ENCODE results near the gene TMEM190. TPM values are rescaled to one million over a fixed set of nuclear protein-coding genes. Genes with fewer than 3 reads are reported as not detected.

The TMEM190 gene
- total RNA-seq, 1 experiment from 2014 or later: not detected

DNA sequence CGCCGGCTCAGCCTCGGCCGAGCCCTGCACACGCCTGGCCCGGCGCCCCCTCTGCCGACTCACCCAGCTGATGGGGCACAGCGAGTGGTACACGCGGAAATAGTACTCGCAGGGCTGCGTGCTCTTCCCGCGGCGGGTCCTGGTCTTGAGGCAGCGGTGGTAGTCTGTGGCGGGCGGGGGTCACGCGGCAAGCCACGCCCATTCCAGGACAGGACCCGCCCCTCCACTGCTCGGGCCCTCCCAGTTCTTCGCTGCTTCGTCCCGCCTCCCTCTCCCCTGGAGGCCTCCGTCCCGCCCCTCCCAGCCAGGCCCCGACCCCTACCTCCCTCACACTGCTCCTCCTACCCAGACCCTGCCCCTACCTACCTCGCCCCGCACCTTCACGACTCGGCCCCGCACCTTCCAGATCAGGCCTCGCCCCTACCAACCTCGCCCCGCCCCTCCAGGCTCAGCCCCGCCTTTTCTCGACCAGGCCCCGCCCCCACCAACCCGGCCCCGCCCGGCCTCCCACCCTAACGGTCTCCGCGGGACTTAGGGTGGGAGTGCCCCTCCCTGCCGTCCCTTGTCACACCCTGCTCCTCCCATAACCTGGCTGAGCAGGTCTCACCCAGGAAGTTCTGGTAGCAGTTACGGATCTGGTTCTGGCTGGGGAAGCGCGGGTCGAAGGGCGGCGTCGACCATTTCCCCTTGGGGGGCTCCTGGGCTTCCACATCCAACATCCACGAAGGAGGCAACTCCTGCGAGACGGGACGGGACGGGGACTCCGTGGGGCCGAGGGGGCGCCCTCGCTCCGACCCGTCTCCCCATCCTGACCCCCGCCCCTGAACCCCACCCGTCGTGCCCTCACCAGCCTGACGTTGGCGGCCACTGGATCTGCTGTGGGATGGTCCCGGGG, 22.6 kb upstream of the TMEM190 start:
- Histone ChIP-seq H3K79me2 (ENCODE audit: insufficient read depth, low read length) (no peaks in the 10 kb centered on the region), H3K27ac (ENCODE audit: low read depth, low read length) (peak overlapping the region; percentile 36; the same call in 1 of the 2 replicates), H3K9me3 (ENCODE audit: control insufficient read depth in 1 of 2, insufficient read depth in 1 of 2, low read depth in 1 of 2, low read length in 2 of 2) (no peaks in the 10 kb centered on the region), H2AFZ (ENCODE audit: low read depth, low read length, poor library complexity, severe bottlenecking) (peak overlapping the region; percentile 61), H4K20me1 (ENCODE audit: insufficient read depth) (no peaks in the 10 kb centered on the region), H3K4me3 (replicated peaks in 1 of 2; ENCODE audit: low read depth in 1 of 2, low read length in 2 of 2) (peak overlapping the region; percentile 46 to 61), H3K9ac (ENCODE audit: low read length) (peak overlapping the region; percentile 59), H3K4me1 (ENCODE audit: control insufficient read depth in 1 of 2, insufficient read depth in 2 of 2, low read length in 2 of 2) (peaks cover 2 to 42% of the 10 kb centered on the region in 2 experiments; a peak in 3 of 4 replicates), H3K27me3 (ENCODE audit: insufficient read depth, low read length) (no peaks in the 10 kb centered on the region), H3K36me3 (ENCODE audit: control insufficient read depth in 1 of 2, insufficient read depth in 2 of 2, low read length in 2 of 2) (no peaks in the 10 kb centered on the region), H3K9me2 (ENCODE audit: insufficient read depth) (no peaks in the 10 kb centered on the region), H3K4me2 (ENCODE audit: low read length) (peak overlapping the region; percentile 92)
- TF ChIP-seq CBX3 (IDR thresholded peaks at IDR 0.05; ENCODE audit: low read depth): no peak
- TF ChIP-seq EZH2 (IDR thresholded peaks at IDR 0.05): no peak
- TF ChIP-seq EZH2phosphoT487 (IDR thresholded peaks at IDR 0.05; ENCODE audit: borderline replicate concordance): no peak
- peak; percentile 41; the same call in 1 of the 2 replicates for TF ChIP-seq POLR2AphosphoS5 (IDR thresholded peaks at IDR 0.05; ENCODE audit: low read depth, low read length)
- TF ChIP-seq SP1 (IDR thresholded peaks at IDR 0.05; ENCODE audit: low read depth): no peak; the same call in 1 of the 2 replicates
- TF ChIP-seq ZFX (IDR thresholded peaks at IDR 0.05): no peak
- TF ChIP-seq ELF1 (IDR thresholded peaks at IDR 0.05; ENCODE audit: borderline replicate concordance, low read depth): no peak
- TF ChIP-seq ZNF274 (IDR thresholded peaks at IDR 0.05; ENCODE audit: low read depth, low read length): no peak
- intact Hi-C loops (cut with micrococcal nuclease): no loop called here
- BruUV-seq (replicated peaks): no TSS peak
- ChIA-PET RAD21 (ENCODE audit: low non-redundant PET in 1 of 2, low total read pairs in 2 of 2, uncharacterized antibody in 2 of 2, unreplicated experiment in 2 of 2) (no interaction called here), CTCF (no interaction called here), POLR2A (no interaction called here)
- peak; percentile 91 for ATAC-seq
- DNase-seq (ENCODE audit: low read depth, low spot score): peak; percentile 23

DNA sequence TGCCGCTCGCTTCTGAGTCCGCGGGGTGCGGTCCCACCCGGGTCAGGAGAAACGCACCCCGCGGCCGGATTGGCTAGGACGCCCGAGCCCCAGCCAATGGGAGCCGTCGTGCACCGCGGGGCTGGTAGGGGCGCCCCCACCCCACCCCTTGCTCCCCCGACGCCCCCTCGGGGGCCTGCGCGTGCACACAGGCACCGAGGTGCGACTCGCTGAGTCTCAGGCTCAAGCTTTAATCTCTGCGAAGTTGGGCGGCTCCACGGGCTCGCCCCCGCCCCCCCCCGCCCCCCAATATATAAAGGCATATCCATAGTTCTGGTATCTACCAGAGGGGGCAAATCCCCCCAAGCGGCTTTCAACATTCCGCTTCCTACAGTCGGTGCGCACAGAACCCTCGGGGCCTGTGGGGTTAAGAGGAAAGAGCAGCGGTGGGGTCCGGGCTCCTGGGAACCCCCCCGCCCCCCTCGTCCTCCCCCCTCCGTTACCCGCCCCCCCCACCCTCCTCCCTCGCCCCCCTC, 21.9 kb upstream of the TMEM190 start, which contains the start of gene COX6B2:
Gene COX6B2, minus strand, starts transcription at position 22 of the 515 bp plus-strand sequence. CDS start 198 bp downstream, outside the sequence.
- H4K20me1 ChIP-seq (ENCODE audit: insufficient read depth): no peaks in the 10 kb centered on the region
- peak within 1 kb of the TSS; percentile 36; the same call in 1 of the 2 replicates for H3K27ac ChIP-seq (ENCODE audit: low read depth, low read length)
- CTCF ChIA-PET: no interaction called here
- no peak for DNase-seq (ENCODE audit: low read depth, low spot score)
- H3K27me3 ChIP-seq (ENCODE audit: insufficient read depth, low read length): no peaks in the 10 kb centered on the region
- H3K9me2 ChIP-seq (ENCODE audit: insufficient read depth): no peaks in the 10 kb centered on the region
- peak within 1 kb of the TSS; percentile 46 to 61 for H3K4me3 ChIP-seq (replicated peaks in 1 of 2; ENCODE audit: low read depth in 1 of 2, low read length in 2 of 2)
- no peaks in the 10 kb centered on the region for H3K79me2 ChIP-seq (ENCODE audit: insufficient read depth, low read length)
- H3K9me3 ChIP-seq (ENCODE audit: control insufficient read depth in 1 of 2, insufficient read depth in 1 of 2, low read depth in 1 of 2, low read length in 2 of 2): no peaks in the 10 kb centered on the region
- H3K4me1 ChIP-seq (ENCODE audit: control insufficient read depth in 1 of 2, insufficient read depth in 2 of 2, low read length in 2 of 2): peaks cover 2 to 42% of the 10 kb centered on the region in 2 experiments; a peak in 3 of 4 replicates
- no peaks in the 10 kb centered on the region for H3K36me3 ChIP-seq (ENCODE audit: control insufficient read depth in 1 of 2, insufficient read depth in 2 of 2, low read length in 2 of 2)
- ATAC-seq: 0 out of 2 replicates have a peak, but pooled peaks have one; percentile 6
- peak within 1 kb of the TSS; percentile 61 for H2AFZ ChIP-seq (ENCODE audit: low read depth, low read length, poor library complexity, severe bottlenecking)
- intact Hi-C loops (cut with micrococcal nuclease): no loop called here
- peak within 1 kb of the TSS; percentile 59 for H3K9ac ChIP-seq (ENCODE audit: low read length)
- RAD21 ChIA-PET (ENCODE audit: low non-redundant PET in 1 of 2, low total read pairs in 2 of 2, uncharacterized antibody in 2 of 2, unreplicated experiment in 2 of 2): no interaction called here
- peak within 1 kb of the TSS; percentile 92 for H3K4me2 ChIP-seq (ENCODE audit: low read length)
- POLR2A ChIA-PET: no interaction called here
- BruUV-seq (replicated peaks): no TSS peak
- no peak for TF ChIP-seq SRF (IDR thresholded peaks at IDR 0.05; ENCODE audit: low read depth)
- TF ChIP-seq, protein P1, sequence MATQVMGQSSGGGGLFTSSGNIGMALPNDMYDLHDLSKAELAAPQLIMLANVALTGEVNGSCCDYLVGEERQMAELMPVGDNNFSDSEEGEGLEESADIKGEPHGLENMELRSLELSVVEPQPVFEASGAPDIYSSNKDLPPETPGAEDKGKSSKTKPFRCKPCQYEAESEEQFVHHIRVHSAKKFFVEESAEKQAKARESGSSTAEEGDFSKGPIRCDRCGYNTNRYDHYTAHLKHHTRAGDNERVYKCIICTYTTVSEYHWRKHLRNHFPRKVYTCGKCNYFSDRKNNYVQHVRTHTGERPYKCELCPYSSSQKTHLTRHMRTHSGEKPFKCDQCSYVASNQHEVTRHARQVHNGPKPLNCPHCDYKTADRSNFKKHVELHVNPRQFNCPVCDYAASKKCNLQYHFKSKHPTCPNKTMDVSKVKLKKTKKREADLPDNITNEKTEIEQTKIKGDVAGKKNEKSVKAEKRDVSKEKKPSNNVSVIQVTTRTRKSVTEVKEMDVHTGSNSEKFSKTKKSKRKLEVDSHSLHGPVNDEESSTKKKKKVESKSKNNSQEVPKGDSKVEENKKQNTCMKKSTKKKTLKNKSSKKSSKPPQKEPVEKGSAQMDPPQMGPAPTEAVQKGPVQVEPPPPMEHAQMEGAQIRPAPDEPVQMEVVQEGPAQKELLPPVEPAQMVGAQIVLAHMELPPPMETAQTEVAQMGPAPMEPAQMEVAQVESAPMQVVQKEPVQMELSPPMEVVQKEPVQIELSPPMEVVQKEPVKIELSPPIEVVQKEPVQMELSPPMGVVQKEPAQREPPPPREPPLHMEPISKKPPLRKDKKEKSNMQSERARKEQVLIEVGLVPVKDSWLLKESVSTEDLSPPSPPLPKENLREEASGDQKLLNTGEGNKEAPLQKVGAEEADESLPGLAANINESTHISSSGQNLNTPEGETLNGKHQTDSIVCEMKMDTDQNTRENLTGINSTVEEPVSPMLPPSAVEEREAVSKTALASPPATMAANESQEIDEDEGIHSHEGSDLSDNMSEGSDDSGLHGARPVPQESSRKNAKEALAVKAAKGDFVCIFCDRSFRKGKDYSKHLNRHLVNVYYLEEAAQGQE (IDR thresholded peaks at IDR 0.05; ENCODE audit: low read depth): no peak
- no peak for TF ChIP-seq SIN3A (IDR thresholded peaks at IDR 0.05; ENCODE audit: low read depth)
- TF ChIP-seq POLR2A (IDR thresholded peaks at IDR 0.05; ENCODE audit: borderline replicate concordance, extremely low read depth, insufficient read depth, insufficient read length): no peak
- TF ChIP-seq YY1 (IDR thresholded peaks at IDR 0.05; ENCODE audit: extremely low read depth, insufficient replicate concordance, low read depth, low read length): no peak
- no peak for TF ChIP-seq CEBPB (IDR thresholded peaks at IDR 0.05; ENCODE audit: low read depth)
- no peak for TF ChIP-seq TCF7L2 (IDR thresholded peaks at IDR 0.05; ENCODE audit: borderline replicate concordance, extremely low read depth, insufficient read depth, insufficient read length)
- no peak for TF ChIP-seq RAD21 (IDR thresholded peaks at IDR 0.05; ENCODE audit: low read depth)
- no peak for TF ChIP-seq ELF1 (IDR thresholded peaks at IDR 0.05; ENCODE audit: borderline replicate concordance, low read depth)
- TF ChIP-seq ZFX (IDR thresholded peaks at IDR 0.05): no peak
- no peak for TF ChIP-seq EZH2phosphoT487 (IDR thresholded peaks at IDR 0.05; ENCODE audit: borderline replicate concordance)
- TF ChIP-seq, protein P2, sequence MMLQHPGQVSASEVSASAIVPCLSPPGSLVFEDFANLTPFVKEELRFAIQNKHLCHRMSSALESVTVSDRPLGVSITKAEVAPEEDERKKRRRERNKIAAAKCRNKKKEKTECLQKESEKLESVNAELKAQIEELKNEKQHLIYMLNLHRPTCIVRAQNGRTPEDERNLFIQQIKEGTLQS (IDR thresholded peaks at IDR 0.05): no peak
